ENCODE results near the gene BAX.

BAX gene

GRCh38 chr19:48933382-48933932, 21.2 kb upstream of the BAX start, which contains the start of gene DHDH:
TSS of gene DHDH (plus strand) at chr19:48933699. CDS start at chr19:48933722, 23 bp downstream.
- DNase-seq (ENCODE audit: low read depth): peak; percentile 77

- no peak for DNase-seq (ENCODE audit: low read depth)
These were observed 19.8 kb upstream of the BAX start for GRCh38 chr19:48934837-48935236.

GRCh38 chr19:48935864-48936263, 18.8 kb upstream of the BAX start:
- DNase-seq (ENCODE audit: low read depth): no peak

- DNase-seq (ENCODE audit: low read depth): no peak
These were observed 16.4 kb upstream of the BAX start for GRCh38 chr19:48938256-48938655.

- DNase-seq (ENCODE audit: low read depth): no peak
These were observed 13.8 kb upstream of the BAX start for GRCh38 chr19:48940902-48941301.

- no peak for DNase-seq (ENCODE audit: low read depth)
These were observed 11.6 kb upstream of the BAX start for GRCh38 chr19:48943081-48943480.

- no peak for DNase-seq (ENCODE audit: low read depth)
These were observed 9.3 kb upstream of the BAX start for GRCh38 chr19:48945415-48945814.

- DNase-seq (ENCODE audit: low read depth): no peak
These were observed 8.9 kb upstream of the BAX start for GRCh38 chr19:48945817-48946216.

- no peak for DNase-seq (ENCODE audit: low read depth)
These were observed 8.0 kb upstream of the BAX start for GRCh38 chr19:48946463-48947257.

GRCh38 chr19:48947258-48947542, 7.5 kb upstream of the BAX start:
- DNase-seq (ENCODE audit: low read depth): no peak

- no peak for DNase-seq (ENCODE audit: low read depth)
These were observed 4.5 kb upstream of the BAX start for GRCh38 chr19:48950159-48950558.

GRCh38 chr19:48950830-48951519, 3.7 kb upstream of the BAX start:
- no peak for DNase-seq (ENCODE audit: low read depth)

GRCh38 chr19:48953141-48953540, 1.5 kb upstream of the BAX start:
- DNase-seq (ENCODE audit: low read depth): no peak

- DNase-seq (ENCODE audit: low read depth): no peak
These were observed 583 bp upstream of the BAX start for GRCh38 chr19:48953990-48954594.

GRCh38 chr19:48955308-48955958, 758 bp downstream of the BAX start:
- no peak for DNase-seq (ENCODE audit: low read depth)

- DNase-seq (ENCODE audit: low read depth): no peak
These were observed 3.3 kb downstream of the BAX start for GRCh38 chr19:48958006-48958405.

GRCh38 chr19:48959341-48960239, 4.9 kb downstream of the BAX start:
- DNase-seq (ENCODE audit: low read depth): no peak

- no peak for DNase-seq (ENCODE audit: low read depth)
These were observed 6.5 kb downstream of the BAX start for GRCh38 chr19:48961051-48961649.

GRCh38 chr19:48961673-48962028, 7.0 kb downstream of the BAX start:
- DNase-seq (ENCODE audit: low read depth): no peak

GRCh38 chr19:48962029-48962848, 7.6 kb downstream of the BAX start:
- no peak for DNase-seq (ENCODE audit: low read depth)
